ENCODE measurements around the gene GPX6. TPM values are rescaled to one million over a fixed set of nuclear protein-coding genes. Genes with fewer than 3 reads are reported as not detected.

Gene GPX6
- total RNA-seq, 6 experiments from 2014 or later: not detected

DNA sequence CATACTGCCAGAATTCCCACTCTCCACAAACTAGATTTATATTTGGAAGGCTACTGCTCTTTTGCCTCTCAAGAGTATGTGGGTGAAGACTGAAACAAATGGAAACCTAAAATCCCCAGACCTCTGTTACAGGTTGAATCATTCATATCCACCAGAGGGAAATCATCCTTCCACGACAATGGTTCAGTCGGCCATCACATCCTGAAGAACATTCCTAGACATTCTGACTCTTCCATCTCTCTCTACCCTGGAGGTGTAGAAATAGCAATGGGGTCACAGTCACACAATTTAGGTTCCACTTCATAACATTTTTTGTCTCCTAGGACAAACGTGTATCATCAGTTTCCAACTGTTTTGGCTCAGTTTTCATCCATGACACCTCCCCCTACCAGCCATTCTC is 18.7 kb upstream of the GPX6 start:
- no peak overlapping the region for H3K27ac Mint-ChIP-seq
- no peak overlapping the region for H3K4me3 Mint-ChIP-seq
- H3K27me3 Mint-ChIP-seq (ENCODE audit: insufficient read depth): peaks cover 12% of the 10 kb centered on the region
- TF ChIP-seq, protein P1, sequence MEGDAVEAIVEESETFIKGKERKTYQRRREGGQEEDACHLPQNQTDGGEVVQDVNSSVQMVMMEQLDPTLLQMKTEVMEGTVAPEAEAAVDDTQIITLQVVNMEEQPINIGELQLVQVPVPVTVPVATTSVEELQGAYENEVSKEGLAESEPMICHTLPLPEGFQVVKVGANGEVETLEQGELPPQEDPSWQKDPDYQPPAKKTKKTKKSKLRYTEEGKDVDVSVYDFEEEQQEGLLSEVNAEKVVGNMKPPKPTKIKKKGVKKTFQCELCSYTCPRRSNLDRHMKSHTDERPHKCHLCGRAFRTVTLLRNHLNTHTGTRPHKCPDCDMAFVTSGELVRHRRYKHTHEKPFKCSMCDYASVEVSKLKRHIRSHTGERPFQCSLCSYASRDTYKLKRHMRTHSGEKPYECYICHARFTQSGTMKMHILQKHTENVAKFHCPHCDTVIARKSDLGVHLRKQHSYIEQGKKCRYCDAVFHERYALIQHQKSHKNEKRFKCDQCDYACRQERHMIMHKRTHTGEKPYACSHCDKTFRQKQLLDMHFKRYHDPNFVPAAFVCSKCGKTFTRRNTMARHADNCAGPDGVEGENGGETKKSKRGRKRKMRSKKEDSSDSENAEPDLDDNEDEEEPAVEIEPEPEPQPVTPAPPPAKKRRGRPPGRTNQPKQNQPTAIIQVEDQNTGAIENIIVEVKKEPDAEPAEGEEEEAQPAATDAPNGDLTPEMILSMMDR (IDR thresholded peaks at IDR 0.05): no peak
- no peaks in the 10 kb centered on the region for H3K4me1 Mint-ChIP-seq (ENCODE audit: low read depth)
- no peaks in the 10 kb centered on the region for H3K36me3 Mint-ChIP-seq (ENCODE audit: low read depth)
- DNase-seq: no peak
- H3K9me3 Mint-ChIP-seq: no peaks in the 10 kb centered on the region

DNA sequence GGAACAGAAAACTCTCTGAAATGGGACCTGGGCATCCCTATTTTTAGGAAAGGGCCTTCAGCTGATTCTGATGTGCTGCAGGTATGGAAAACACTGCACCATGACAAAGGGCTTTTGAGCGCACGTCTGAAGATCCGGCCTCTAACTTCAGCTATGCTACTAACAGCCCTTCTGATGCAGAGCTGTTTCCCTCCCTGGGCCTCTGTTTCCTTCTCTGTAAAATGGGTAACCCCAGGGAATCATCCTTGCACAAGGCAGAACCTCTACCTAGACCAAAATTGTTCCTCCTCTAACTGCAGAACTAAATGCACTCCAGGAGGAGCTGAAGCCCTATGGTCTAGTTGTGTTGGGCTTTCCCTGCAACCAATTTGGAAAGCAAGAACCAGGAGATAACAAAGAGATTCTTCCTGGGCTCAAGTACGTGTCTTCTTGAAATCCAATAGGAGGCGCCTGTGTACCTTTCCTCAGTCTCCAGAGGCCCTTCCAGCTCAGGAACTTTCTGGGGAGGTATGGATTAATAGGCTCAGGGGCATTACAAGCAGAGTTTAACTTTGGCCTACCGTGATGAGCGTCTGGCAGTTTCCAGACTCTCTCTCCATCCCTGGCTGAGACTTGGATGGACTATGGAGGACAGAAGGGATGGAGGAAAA is 16.0 kb upstream of the GPX6 start:
- Mint-ChIP-seq H3K4me1 (ENCODE audit: low read depth) (no peaks in the 10 kb centered on the region), H3K9me3 (no peaks in the 10 kb centered on the region), H3K27me3 (ENCODE audit: insufficient read depth) (peaks cover 12% of the 10 kb centered on the region), H3K4me3 (no peak overlapping the region), H3K36me3 (ENCODE audit: low read depth) (no peaks in the 10 kb centered on the region), H3K27ac (no peak overlapping the region)
- no peak for DNase-seq
- TF ChIP-seq, protein P1 (IDR thresholded peaks at IDR 0.05): no peak; the same call in 1 of the 2 replicates

DNA sequence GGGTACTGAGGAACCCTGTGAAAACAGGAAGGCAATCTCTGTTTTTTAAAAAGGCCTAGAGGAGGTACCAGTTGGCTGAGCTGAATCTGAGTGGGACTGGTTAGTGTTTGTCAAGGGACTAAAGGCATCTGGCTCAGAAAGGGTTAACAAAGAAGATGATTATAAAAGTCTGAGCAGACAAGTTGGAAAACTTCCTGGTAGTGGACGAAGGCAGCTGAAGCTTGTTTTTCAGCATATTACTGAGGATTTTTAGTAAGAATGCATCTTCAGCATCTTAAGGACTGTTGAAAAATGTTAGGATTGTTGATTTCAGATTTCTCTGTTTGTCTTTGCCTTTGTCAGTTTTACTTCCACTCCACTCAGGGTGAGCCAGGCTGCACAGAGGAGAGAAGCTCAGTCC is 15.2 kb upstream of the GPX6 start:
- no peaks in the 10 kb centered on the region for H3K36me3 Mint-ChIP-seq (ENCODE audit: low read depth)
- H3K9me3 Mint-ChIP-seq: no peaks in the 10 kb centered on the region
- H3K27me3 Mint-ChIP-seq (ENCODE audit: insufficient read depth): peaks cover 14% of the 10 kb centered on the region
- TF ChIP-seq, protein P1 (IDR thresholded peaks at IDR 0.05): no peak
- DNase-seq: no peak
- H3K27ac Mint-ChIP-seq: no peak overlapping the region
- no peaks in the 10 kb centered on the region for H3K4me1 Mint-ChIP-seq (ENCODE audit: low read depth)
- no peak overlapping the region for H3K4me3 Mint-ChIP-seq

DNA sequence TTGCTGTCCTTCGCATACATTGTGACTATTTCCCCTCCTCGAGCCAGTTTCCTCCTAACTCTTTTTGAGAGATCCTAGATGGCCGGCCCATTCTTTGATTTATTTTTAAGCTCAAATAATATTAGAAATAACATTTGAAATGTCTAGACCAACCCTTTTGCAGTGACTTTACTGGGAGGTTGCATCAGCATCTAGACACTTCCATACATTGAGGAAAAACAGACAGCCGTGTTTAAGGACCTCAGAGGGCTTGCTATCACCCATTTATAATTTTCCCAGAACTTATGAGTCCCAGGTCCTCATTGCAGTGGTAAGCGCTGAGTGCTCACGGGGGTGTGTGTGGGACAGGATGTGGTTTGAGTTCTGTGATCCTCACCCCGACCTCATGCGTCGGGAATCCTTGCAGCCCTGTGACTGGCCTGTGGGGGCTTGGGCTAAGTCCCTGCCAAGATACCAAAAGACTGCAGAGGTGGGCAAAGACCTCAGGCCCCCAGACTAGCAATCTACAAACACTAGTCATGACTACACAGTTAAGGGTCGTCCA is 10.0 kb upstream of the GPX6 start, which contains the start of gene GPX5:
Gene GPX5, plus strand, starts transcription at position 386 of the 544 bp plus-strand sequence. Its CDS starts 133 bp downstream, at position 519.
- H3K4me3 Mint-ChIP-seq: no peak within 1 kb of the TSS
- H3K27ac Mint-ChIP-seq: no peak within 1 kb of the TSS
- no peaks in the 10 kb centered on the region for H3K36me3 Mint-ChIP-seq (ENCODE audit: low read depth)
- no peaks in the 10 kb centered on the region for H3K4me1 Mint-ChIP-seq (ENCODE audit: low read depth)
- TF ChIP-seq, protein P1 (IDR thresholded peaks at IDR 0.05): no peak
- peaks cover 11% of the 10 kb centered on the region for H3K27me3 Mint-ChIP-seq (ENCODE audit: insufficient read depth)
- no peaks in the 10 kb centered on the region for H3K9me3 Mint-ChIP-seq
- DNase-seq: no peak

DNA sequence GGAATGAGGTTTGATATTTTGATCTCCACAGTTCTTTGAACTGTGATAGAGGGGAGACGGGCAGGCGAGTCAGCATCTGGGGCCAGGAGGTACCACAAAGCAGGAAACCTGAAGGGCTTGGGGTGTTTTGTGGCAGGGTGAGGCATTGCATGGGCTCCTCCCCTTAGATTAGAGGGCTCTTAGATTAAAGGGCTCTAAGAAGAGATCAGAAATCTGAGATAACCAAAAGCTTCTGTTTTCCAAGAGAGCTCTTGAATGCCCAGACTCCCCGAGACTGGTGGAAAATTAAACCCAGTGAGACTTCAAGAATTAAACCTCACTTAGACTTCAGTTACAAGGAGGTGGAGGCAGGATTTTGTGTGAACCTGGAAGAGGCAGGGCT is 7.6 kb upstream of the GPX6 start:
- DNase-seq: no peak
- H3K27ac Mint-ChIP-seq: no peak overlapping the region
- no peak overlapping the region for H3K4me3 Mint-ChIP-seq
- H3K36me3 Mint-ChIP-seq (ENCODE audit: low read depth): no peaks in the 10 kb centered on the region
- H3K4me1 Mint-ChIP-seq (ENCODE audit: low read depth): no peaks in the 10 kb centered on the region
- TF ChIP-seq, protein P1 (IDR thresholded peaks at IDR 0.05): no peak
- H3K27me3 Mint-ChIP-seq (ENCODE audit: insufficient read depth): peaks cover 17% of the 10 kb centered on the region
- no peaks in the 10 kb centered on the region for H3K9me3 Mint-ChIP-seq
